GM12891 (cell line): ENCODE data around the gene EPG5.

Source experiments
- POLR2A ChIP-seq: IDR thresholded peaks from 2 replicates; pipeline ENCODE4 v1.6.1; 2011; ENCODE audit warnings: low read depth, low read length, control low read depth
- POLR2AphosphoS5 ChIP-seq: IDR thresholded peaks from 2 replicates; pipeline ENCODE4 v1.6.1; 2011; ENCODE audit warnings: low read depth, low read length, control low read depth
- SPI1 ChIP-seq: IDR thresholded peaks from 2 replicates; pipeline ENCODE4 v1.6.1; 2011; ENCODE audit warnings: low read depth, low read length, control low read depth
- TAF1 ChIP-seq: IDR thresholded peaks from 2 replicates; pipeline ENCODE4 v1.6.1; 2011; ENCODE audit warnings: low read depth, low read length, control low read depth

DNA sequence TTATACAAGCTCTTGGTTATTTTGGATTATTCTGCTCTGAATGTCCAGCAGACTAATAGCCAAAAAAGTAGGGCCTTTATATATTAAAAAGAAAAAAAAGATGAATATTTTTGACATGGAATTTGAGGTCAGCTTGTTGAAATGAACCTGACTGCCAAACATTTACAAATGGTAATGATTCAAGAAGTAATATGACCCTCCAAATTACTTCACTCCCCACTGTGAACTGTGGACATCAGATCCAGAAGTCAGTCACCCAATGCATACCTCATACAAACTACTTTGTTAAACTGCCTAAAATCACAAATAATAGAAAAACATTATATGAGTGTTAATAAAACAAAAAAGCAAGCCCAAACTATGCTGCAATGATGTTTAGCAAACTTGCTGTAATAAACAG, 10.0 kb downstream of the EPG5 start:
- TF ChIP-seq POLR2A (no peak), POLR2AphosphoS5 (no peak), TAF1 (no peak), SPI1 (no peak)
